HepG2 (cell line): Measurements from ENCODE around the gene DOCK10. TPM values are rescaled to one million over a fixed set of nuclear protein-coding genes. Genes with fewer than 3 reads are reported as not detected.

Experiments used
- POGK ChIP-seq: sonication (generic); formaldehyde crosslinking; conservative IDR thresholded peaks from 2 replicates; pipeline ENCODE4 v1.8.0; 2022; ENCODE audit warnings: mild to moderate bottlenecking, moderate library complexity, missing genetic modification reagents
- SNAPC4 ChIP-seq: sonication (generic); formaldehyde crosslinking; IDR thresholded peaks from 2 replicates; pipeline ENCODE4 v1.4.0; 2020; ENCODE audit warnings: mild to moderate bottlenecking, missing genetic modification reagents
- UBTF ChIP-seq: sonication (generic); formaldehyde crosslinking; IDR thresholded peaks from 2 replicates; pipeline ENCODE4 v1.4.0; 2020; ENCODE audit warnings: mild to moderate bottlenecking, missing genetic modification reagents
- ZC3H4 ChIP-seq: sonication (generic); formaldehyde crosslinking; IDR thresholded peaks from 2 replicates; pipeline ENCODE4 v1.4.0; 2020; ENCODE audit warnings: missing genetic modification reagents, borderline replicate concordance
- ZKSCAN8 ChIP-seq: IDR thresholded peaks from 2 replicates; pipeline ENCODE4 v1.6.1; 2016; ENCODE audit warnings: borderline replicate concordance, missing genetic modification reagents, missing compliant biosample characterization
- ZNF24 ChIP-seq: fragments of 450-650 bp; IDR thresholded peaks from 2 replicates; pipeline ENCODE4 v1.6.1; 2017; ENCODE audit warnings: antibody characterized with exemption, mild to moderate bottlenecking
- ZNF382 ChIP-seq: sonication (generic); formaldehyde crosslinking; IDR thresholded peaks from 2 replicates; pipeline ENCODE4 v1.5.0; 2020; ENCODE audit warnings: missing genetic modification reagents, mild to moderate bottlenecking, borderline replicate concordance
- polyA plus RNA-seq, 8 experiments: library from polyadenylated mRNA; depleted of rRNA in 3 of 8; stranded (reverse) in 7 of 8; unstranded in 1 of 8; fragments of >200 nt; fragmentation: Illumina TruSeq in 4 of 8; extraction: Trizol in 4 of 8; gene quantifications; 2 replicates each; pipeline versions ENCODE4 v1.2.1 to v1.2.3, GENCODE V29; 2011 to 2016; ENCODE audit warnings: low read depth in 4 of 8, missing spikeins in 1 of 8, mixed read lengths in 1 of 8; ENCODE audit not compliant: insufficient read depth in 1 of 8
- total RNA-seq, 5 experiments: library from RNA; depleted of rRNA; stranded (reverse); fragments of >200 nt; fragmentation: Illumina TruSeq; extraction: Trizol; gene quantifications; 2 replicates each; pipeline ENCODE4 v1.2.3, GENCODE V29; 2016; ENCODE audit warnings: low read depth in 1 of 5

The DOCK10 gene
- total and polyA plus RNA-seq, 2 of the 13 experiments (the other 11 are each of a cell fraction or from before 2014, with no cell fraction given): not detected

- TF ChIP-seq UBTF (CRISPR knock-in tag): no peak
- TF ChIP-seq POGK (CRISPR knock-in tag): no peak
- TF ChIP-seq ZNF24: no peak
- no peak for TF ChIP-seq ZC3H4 (CRISPR knock-in tag)
- TF ChIP-seq ZNF382 (CRISPR knock-in tag): no peak
- no peak for TF ChIP-seq SNAPC4 (CRISPR knock-in tag)
- TF ChIP-seq ZKSCAN8 (CRISPR knock-in tag): no peak
These were observed 54.5 kb downstream of the DOCK10 start (continued) for GRCh38 chr2:224987733-224988132.
